HuH-7 (cell line): ENCODE results near the gene P2RX2.

Source experiments
- DNase-seq: peaks from one replicate; pipeline ENCODE4 v3.0.0; 2011; ENCODE audit warnings: low spot score

Gene P2RX2

DNA sequence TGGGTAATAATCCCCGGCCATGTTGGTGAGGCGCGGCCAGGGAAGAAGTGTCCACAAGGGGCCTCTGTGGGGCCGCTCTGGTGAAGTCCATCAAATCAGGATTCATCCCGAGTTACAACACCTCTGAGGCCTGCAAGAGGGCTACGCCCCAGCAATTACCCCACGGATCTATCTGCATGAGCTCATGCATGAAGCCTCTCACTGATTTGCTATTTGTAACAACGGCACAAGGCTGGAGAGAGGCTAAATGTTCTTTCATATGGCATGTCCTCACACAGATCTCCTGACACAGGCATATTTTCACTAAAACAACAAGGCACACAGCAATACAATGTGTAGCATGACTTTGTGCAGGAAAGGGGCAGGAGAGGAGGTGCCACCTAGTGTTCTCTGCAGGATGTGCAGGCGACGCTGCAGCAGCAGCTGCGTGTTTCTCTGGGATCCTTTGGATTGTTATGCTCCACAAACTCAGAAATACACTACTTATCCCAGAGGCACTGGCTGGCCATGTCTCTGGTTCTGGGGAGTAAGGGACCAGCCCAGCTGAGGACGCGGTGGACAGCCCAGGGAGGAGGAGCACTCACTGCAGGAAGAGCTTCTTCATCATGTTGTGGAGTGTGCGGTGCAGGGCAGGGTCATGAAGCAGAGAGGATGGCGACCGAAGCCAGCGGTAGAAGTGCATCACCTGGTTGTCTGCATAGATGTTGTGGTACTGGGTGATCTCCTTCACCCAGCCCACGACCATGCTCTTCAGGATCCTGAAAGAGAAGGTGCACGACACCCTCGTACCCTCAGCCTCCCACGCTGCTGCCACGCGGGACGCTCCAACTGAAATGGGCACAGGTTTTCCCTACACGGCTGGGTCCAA lies 20.2 kb downstream of the P2RX2 start:
- peak; percentile 84 for DNase-seq

DNA sequence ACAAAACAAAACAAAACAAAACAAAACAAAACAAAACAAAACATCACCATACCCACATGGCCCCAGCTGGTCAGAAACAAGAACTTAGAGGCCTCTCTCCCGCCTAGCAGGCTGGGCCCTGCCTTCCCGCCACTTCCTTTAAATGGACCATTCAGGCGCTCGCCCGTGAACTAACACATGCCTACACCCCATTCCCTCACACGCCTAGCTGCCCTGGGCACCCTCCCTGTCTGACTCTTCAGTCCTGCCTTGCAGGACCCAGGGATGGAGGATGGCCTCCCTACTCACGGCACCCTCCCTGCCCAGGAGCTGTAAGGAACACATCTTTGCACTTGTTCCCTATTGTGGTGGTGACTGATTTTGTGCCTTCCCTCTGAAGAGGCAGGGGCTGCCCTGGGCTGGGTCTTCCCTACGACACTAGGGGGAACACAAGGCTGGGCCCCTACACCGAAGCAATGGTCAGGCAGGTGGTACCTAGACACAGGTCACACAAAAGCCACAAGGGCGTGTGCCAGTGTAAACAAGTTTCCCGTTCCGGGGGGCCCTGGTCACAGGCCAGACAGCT lies 21.5 kb downstream of the P2RX2 start:
- DNase-seq, result no peak

DNA sequence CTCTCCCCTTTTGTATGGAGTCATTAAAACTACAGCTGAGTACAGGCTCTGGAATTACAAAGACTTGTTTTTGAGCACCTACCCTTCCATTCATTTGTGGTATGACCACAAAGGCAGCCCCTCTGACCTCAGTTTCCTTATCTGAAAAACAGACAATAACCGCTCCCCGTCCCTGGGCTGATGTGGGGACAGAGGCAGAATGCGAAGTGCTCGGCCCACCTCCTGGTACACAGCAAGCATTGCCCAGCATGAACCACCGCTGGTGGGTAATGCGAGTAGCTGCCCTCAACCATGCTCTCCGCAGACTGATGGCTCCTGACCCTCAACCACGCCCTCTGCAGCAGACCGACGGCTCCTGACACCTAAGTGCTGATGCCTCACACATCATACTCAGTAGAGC lies 22.4 kb downstream of the P2RX2 start:
- no peak for DNase-seq

DNA sequence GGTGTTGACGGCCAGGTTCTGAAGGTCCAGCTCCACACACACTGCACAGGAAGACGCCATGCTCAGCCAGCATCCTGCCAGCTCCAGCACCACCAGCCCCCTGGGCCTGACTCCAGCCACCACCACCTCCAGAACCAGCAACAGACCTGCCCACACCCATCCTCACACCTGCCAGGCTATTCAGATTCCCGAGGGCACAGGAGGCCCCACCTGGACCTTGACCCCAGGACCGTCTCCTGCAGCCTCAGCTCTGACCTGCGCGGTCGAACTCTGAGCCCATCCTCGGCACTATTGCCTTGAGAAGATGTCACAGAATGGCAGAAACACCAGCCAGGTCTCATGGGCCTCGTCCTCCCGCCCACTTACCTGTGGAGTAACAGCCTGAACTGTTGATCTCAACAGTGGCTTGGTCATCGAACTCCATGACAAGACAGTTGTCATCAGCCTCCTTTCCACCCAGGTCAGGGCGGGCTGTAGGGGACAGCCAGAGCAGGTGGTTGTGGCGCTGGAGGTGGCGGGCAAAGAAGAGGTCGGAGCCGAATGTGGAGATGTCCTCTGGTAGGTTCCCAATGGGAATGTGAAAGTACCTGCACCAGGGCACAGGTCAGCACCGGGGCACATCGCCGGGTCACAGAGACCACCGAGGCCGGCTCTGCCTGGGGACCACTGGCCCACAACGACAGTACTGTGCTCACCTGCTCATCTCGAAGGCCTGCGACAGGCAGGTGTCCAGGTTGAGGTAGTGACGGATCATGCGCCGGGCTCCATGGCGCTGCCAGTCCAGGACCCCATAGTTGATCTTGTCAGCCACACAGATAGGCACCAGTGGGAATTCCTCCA lies 23.5 kb downstream of the P2RX2 start:
- no peak for DNase-seq

DNA sequence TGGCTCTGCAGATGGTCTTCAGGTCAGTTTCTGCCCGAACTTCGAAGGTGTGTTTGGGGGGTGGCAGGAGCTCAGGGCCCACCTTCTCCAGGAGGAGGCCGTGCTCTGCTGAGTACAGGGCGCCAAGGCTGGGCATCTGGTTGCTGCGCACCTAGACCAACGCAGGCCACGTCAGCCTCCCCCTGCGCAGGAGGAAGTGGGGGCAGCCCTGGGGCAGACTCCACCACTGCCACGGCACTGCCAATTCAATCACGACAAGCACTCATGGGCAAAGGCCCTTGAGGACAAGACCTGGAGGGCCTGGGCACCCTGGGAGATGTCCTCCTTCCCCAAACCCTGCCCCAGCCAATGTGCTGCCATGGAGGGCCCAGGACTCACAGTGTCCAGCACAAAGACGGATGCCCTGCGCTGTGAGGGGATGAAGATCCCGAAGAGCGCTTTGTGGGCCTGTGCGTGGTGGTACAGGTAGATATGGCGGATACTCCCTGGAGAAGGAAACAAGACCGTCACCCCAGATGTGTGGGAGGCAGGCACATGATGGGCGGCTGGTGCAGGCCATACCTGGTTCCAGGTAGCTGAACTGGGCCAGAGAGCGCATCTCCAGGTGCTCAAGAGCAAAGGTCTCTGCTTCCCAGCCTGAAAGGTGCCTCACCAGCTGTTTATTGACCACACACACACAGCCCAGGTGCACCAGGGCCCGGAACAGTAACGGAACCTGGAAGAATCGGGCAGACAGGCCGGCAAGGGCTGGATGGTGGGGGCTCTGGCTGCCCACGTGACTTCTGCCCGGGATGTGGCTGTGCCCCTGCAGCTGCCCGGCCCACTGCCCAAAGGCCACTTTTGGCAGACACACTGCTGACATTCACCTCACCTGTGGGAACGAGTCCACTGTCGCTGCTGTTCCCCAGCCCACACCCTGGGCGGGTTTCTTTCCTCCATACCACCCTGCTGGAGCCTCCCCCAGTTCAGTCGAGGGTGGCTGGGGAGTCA lies 24.6 kb downstream of the P2RX2 start:
- no peak for DNase-seq

DNA sequence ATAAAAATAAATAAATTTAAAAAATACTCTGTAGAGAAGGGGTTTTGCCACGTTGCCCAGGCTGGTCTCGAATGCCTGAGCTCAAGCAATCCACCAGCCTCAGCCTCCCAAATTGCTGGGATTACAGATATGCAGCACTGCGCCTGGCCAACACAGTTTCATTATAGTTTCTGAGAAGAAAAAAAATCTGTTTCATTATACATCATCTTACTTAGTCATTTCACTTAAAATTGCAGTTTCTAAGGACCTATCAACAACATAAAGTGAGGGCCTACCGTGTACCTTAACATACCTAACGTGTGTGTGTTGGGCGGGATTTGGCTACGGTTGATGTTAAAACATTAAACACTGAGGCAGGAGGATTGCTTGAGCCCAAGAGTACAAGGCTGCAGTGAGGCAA lies 28.3 kb downstream of the P2RX2 start:
- DNase-seq, result no peak

DNA sequence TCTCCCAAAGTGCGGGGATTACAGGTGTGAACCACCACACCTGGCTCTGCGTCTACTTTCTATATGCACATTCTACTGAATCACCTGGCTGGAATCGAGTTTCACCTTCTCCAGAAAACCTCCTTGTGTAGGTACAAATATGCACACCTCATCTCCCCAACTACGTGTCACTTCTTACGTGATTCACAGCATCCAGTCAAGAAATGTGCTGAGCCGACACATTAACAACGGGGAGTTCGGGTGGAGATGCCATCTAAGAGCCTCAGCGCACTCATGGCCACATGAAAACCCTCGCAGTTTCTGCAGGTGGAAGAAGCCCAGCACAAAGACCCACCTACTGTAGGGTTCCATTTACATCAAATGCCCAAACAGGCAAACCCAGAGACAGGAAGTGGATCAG lies 29.3 kb downstream of the P2RX2 start:
- no peak for DNase-seq

DNA sequence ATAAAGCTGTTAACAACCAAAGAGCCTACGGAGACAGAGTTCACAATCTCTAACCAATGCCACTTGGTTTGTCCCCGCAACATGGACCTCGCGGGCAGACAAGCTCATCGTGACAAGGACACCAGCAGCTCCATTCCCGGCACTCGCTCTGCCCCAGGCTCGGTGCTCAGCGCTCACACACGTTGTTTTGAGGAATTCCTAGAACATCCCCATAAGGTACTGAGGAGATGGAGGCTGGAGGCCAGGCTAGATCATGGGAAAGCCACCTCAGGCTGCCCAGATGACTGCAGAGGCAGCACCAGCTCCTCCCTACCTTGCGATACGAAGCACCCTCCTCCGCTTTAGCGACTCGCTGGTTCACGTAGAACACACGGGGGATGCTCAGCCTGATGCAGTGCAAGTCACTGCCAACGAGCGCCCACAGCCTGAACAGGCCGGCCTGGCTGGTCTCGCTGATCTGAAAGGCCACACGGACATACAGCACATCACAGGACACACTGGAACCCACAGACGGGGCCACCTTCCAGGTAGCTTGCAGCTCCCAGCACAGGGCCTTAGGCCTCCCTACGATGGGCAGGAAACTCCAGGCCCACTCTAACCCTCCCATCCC lies 30.1 kb downstream of the P2RX2 start:
- no peak for DNase-seq

DNA sequence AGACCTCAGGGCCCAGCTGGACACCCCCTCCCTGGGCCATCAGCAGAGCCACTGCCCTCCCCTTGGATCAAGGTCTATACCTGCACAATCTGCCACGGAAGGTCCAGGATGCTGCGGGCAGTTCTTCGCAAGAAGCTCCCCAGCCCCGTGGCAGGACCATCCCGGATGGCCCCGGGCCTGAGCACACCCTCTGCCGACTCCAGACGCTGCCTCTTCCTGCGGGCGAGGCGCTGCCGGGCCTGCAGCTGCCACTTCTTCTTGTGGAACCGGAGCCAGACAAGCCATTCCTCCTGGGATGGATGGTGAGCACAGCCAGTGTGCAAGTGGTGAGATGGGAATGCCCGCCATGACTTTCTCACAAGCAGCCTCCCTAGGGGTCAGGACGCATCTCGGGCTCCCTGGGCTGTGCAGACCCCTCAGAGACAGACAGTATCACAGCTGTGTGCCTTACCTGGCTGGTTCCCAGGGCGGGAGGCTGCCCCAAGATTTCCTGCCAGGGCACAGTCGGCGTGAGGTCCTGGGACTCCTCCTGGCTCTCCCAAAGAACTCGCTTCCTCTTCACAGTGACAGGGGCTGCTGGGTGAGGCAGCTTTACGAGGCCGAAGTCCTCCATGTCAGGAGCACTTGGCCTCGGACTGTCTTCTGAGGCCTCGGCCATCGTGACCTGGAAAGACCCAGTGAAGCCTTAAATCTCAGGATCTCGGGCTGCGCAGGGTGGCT lies 30.8 kb downstream of the P2RX2 start:
- DNase-seq, result no peak

DNA sequence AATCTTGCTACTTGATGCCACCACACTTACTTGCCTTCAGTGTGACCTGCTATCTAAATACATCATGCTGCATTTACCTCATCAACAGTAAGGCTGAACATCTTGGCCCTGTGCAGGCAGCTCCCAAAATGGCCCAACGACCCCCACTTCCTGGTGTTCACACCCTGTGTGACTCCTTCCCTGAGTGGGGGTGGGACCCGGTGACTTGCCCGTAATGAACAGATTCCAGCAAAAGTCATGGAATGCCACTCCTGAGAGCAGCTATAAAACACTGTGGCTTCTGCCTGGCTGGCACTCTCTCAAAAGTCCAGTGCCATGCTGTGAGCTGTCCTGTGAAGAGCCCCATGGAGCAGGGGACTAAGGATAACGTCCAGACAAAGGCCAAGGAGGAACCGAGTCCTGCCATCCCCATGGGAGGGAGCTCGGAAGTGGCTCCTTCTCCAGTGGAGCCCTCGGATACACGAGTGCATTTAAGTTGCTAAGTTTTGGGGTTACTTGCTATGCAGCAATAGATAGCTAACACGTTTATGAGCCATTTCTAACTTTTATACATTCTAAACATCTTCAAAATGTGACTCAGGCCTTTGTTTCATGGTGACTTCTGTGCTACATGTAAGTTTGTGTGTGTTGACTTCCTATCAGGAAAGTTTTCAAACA lies 33.0 kb downstream of the P2RX2 start:
- DNase-seq, result no peak

DNA sequence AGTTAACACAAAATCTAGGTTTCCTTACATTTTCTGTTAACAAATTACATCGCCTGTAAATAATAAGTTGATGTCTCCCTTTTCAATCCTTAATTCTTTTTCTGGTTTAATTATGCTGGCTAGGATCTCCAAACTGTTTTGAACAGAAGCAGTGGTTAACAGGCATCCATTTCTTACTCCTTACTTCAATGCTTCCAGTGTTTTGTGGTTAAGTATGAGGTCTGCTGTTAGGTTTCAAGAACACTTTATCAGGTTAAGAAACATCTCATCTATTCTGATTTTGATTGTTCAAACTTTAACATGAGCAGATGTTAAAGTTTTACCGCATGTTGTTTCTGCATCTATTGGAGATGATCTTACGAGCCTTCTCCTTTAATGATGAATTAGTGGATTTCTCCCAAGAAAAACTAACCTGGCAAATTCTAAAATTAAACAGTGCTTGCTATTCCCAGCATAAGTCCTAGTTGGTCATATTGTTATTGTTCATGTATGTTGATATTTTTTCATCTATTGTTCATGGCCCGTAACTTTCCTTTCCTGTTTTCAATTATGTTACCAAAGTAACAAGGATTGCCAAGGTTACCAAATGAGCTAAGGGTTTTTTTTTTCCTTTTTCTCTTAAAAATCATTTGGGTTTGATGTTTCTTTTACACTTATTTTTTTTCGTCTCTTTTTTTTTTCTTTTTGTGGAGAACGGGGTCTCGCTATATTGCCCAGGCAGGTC lies 35.2 kb downstream of the P2RX2 start:
- DNase-seq, result no peak

DNA sequence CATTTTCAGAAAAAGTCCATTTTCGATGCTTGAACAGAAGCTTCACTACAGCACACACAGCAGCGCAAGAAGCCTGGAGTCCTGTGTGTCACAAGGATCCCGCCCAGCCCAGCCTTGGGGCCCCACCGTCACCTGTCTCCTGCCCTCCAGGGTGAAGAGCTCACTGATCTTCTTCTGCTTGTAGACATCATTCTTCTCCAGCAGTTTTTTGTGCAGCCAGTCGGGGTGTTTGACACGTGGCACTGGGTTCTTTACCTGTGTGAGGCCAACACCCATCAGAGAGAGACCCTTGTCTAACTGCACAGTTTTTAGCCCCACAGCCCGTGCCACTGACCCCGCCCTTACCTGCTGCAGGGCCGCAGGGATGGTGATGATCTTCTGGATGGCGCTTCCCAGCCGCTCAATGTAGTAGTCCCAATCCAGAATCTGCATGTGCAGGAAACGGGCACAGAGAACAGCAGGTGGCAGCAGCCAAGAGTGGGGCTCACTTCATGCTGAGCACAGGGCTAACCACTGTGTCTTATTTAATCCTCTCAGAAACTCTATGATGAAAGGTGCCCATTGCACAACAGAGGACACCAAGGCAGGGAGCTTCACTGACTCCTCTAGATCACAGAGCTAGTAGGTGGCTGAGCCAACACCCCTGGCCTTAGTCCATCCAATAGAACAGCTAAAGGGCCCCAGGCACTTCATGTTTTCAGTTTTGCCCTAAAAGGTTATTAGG lies 38.6 kb downstream of the P2RX2 start:
- no peak for DNase-seq

DNA sequence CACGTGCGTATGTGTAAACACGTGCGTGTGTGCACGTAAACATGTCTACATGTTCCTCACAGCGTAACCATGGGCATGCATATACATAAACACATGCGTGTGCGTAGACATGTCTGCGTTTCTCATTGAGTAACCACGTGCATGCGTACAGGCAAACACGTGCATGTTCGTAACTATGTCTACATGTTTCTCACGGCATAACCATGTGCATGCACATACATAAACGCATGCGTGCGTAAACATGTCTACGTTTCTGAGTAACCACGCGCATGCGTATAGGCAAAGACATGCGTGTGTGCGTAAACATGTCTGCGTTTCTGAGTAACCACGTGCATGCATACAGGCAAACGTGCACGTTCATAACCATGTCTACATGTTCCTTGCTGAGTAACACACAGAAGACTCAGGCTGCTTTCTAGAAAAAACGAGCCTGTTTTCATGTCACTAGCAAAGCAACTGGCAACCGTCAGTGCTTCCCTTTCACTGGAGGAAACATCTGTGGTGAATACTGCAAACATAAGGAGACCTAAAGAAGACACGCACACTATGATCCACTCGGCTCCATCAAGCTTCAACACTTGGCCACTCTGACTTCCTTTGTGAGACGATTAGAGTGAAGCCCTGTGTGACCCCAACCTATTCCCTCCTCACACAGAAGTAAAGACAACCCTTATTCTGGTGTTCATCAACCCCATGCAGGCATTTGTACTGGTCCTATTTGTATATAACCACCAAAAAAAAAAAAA lies 39.7 kb downstream of the P2RX2 start:
- no peak for DNase-seq

DNA sequence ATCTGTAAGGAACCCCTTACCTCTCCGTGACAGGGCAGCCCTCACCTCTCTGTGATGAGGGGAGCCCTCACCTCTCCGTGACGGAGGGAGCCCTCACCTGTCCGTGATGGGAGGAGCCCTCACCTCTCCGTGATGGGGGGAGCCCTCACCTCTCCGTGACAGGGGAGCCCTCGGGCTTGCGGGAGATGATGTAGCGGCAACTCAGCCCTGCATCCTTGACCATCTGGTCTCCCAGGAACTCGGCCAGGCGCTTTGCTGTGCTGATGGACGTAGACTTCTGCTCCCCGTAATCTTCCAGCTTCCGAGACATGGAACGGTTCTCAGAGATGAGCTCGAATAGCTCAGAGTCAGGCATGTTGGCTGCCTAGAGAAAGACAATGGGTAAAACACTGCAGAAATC lies 40.6 kb downstream of the P2RX2 start:
- no peak for DNase-seq

DNA sequence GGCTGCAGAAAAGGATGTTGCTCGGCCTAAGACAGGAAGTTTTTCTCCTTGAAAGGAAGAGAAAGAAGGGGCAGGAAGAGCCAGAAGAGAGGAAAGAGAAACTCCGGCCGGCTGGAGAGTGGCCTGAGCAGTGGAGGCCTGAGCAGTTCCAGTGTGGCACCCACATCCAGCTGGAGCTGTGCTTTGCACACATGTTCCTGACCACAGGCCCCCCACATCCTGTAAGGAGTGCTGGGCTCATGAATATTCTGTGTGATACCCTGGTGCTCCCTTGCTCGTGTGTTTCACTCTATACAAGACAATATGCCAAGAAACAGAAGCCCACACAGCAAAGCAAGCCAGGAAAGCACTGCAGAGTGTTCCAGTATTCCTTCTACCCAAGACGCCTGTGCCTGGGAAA lies 41.5 kb downstream of the P2RX2 start:
- no peak for DNase-seq

DNA sequence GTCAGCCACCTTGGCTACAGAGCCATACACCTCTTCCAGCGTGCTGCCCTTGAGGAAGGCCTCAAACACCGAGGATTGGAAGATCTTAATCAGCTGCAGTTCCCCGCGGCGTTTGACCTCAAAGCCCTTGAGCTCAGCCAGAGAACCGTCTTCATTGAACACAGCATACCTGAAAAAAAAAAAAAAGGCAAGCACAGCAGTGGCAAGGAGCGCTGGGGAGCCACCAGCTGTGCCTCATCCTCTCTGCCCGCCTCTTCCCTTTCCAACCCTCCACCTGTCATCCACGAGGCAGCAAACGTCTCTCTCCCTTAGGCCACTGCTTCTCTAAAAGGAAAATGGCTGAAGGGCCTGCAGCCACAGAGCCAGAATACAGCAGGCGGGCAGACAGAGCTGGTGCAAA lies 42.4 kb downstream of the P2RX2 start:
- DNase-seq, result no peak

DNA sequence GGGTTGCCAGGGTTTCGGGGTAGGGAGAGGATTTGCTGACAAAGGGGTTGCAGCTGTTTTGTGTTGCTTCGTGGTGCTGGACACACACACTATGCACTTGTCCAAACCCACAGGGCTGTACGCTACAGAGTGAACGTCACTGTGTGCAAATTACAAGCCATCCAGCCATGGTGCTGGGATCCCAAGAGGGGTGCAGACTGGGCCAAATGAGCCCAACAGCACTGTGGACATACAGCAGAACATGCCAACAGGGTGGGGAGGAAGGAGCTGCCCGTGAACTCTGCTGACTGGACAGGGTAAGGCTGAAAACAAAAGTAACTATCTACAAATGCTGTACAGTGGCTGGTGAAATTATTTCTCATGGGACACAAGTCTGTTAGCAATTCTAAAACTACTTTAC lies 43.4 kb downstream of the P2RX2 start:
- no peak for DNase-seq
